ENCODE measurements around the gene TMEM150A. TPM values are rescaled to one million over a fixed set of nuclear protein-coding genes. Genes with fewer than 3 reads are reported as not detected.

Gene TMEM150A
- total RNA-seq, 2 donors from 2014 or later, result 23.1 to 24.4 TPM

GRCh38 chr2:85585781-85586105 lies 16.8 kb downstream of the TMEM150A start:
- WGBS, 2 donors, result 79 to 83% methylated on average over 1 of the region's 1 CpG
- no peaks in the 10 kb centered on the region for H3K9me3 ChIP-seq
- H3K36me3 ChIP-seq (replicated peaks in 1 of 2; ENCODE audit: insufficient read depth in 1 of 2, low read depth in 2 of 2), result peaks cover 0 to 4% of the 10 kb centered on the region in 2 donors
- intact Hi-C loops (cut with DNase I), result no loop called here
- no peaks in the 10 kb centered on the region for H3K27me3 ChIP-seq
- peaks cover 55% of the 10 kb centered on the region for H3K4me1 ChIP-seq
- peak; percentile 33 for ATAC-seq
- TF ChIP-seq POLR2A (IDR thresholded peaks at IDR 0.05) (no peak), CTCF (IDR thresholded peaks at IDR 0.05) (no peak)
- no peak overlapping the region for H3K4me3 ChIP-seq
- DNase-seq, result no peak
- H3K27ac ChIP-seq, result peak overlapping the region; percentile 73 to 88 (median 78)

- Histone ChIP-seq H3K27me3 (no peaks in the 10 kb centered on the region), H3K27ac (peak overlapping the region; percentile 73 to 88 (median 78)), H3K4me1 (peaks cover 52% of the 10 kb centered on the region), H3K36me3 (replicated peaks in 1 of 2; ENCODE audit: insufficient read depth in 1 of 2, low read depth in 2 of 2) (peaks cover 0 to 4% of the 10 kb centered on the region in 2 donors), H3K9me3 (no peaks in the 10 kb centered on the region), H3K4me3 (no peak overlapping the region)
- TF ChIP-seq CTCF (IDR thresholded peaks at IDR 0.05) (no peak), POLR2A (IDR thresholded peaks at IDR 0.05) (peak in 2 of 3 donors; percentile 8 to 46)
- 33 to 40% methylated on average over 7 to 9 of the region's 9 CpGs for WGBS, 2 donors
- ATAC-seq, result peak; percentile 89
- peak; percentile 72 to 90 (median 80) for DNase-seq
- intact Hi-C loops (cut with DNase I), result no loop called here
These were observed 17.4 kb downstream of the TMEM150A start for GRCh38 chr2:85584857-85585780.

- H3K27ac ChIP-seq, result peak within 1 kb of the TSS; percentile 73 to 88 (median 78)
- 28 to 45% methylated on average over 7 to 50 of the region's 52 CpGs for WGBS, 2 donors
- H3K9me3 ChIP-seq, result no peaks in the 10 kb centered on the region
- peaks cover 0 to 4% of the 10 kb centered on the region in 2 donors for H3K36me3 ChIP-seq (replicated peaks in 1 of 2; ENCODE audit: insufficient read depth in 1 of 2, low read depth in 2 of 2)
- H3K27me3 ChIP-seq, result no peaks in the 10 kb centered on the region
- peak in 1 of 3 donors; percentile 18 for TF ChIP-seq POLR2A (IDR thresholded peaks at IDR 0.05)
- no peak for TF ChIP-seq CTCF (IDR thresholded peaks at IDR 0.05)
- peaks cover 52% of the 10 kb centered on the region for H3K4me1 ChIP-seq
- peak in 1 of 4 donors; percentile 47 for DNase-seq
- peak; percentile 9 for ATAC-seq
- no peak within 1 kb of the TSS for H3K4me3 ChIP-seq
- intact Hi-C loops (cut with DNase I), result no loop called here
These were observed 18.1 kb downstream of the TMEM150A start, which contains the start of gene VAMP5 for GRCh38 chr2:85584354-85584856. VAMP5 (plus strand) TSS chr2:85584431; CDS start chr2:85584491, 60 bp downstream.

GRCh38 chr2:85583667-85584353 lies 18.7 kb downstream of the TMEM150A start:
- Histone ChIP-seq H3K4me1 (peaks cover 53% of the 10 kb centered on the region), H3K36me3 (replicated peaks in 1 of 2; ENCODE audit: insufficient read depth in 1 of 2, low read depth in 2 of 2) (peaks cover 0 to 4% of the 10 kb centered on the region in 2 donors), H3K27me3 (no peaks in the 10 kb centered on the region), H3K4me3 (no peak overlapping the region), H3K9me3 (no peaks in the 10 kb centered on the region), H3K27ac (peak overlapping the region; percentile 33 to 88 (median 78))
- DNase-seq, result no peak
- TF ChIP-seq CTCF (IDR thresholded peaks at IDR 0.05), result no peak
- no peak for TF ChIP-seq POLR2A (IDR thresholded peaks at IDR 0.05)
- WGBS, 2 donors, result 43 to 95% methylated on average over 4 to 16 of the region's 16 CpGs
- intact Hi-C loops (cut with DNase I), result no loop called here
- ATAC-seq, result no peak

Measured in body of pancreas (tissue), 4 donors.